ENCODE data around the gene TCOF1. TPM values are rescaled to one million over a fixed set of nuclear protein-coding genes. Genes with fewer than 3 reads are reported as not detected.
"Not testable (repeated sequence)": the region's sequence is repeated elsewhere in the genome, so short reads cannot be mapped to it uniquely, and the experiment has no call there.

TCOF1 gene
- total RNA-seq, 1 donor from 2014 or later = 21.0 TPM

- intact Hi-C loops (cut with micrococcal nuclease) = no loop called here
- ATAC-seq (peak; percentile 81), DNase-seq (no peak)
These were observed 53.2 kb downstream of the TCOF1 start for GRCh38 chr5:150410524-150411244.

DNA sequence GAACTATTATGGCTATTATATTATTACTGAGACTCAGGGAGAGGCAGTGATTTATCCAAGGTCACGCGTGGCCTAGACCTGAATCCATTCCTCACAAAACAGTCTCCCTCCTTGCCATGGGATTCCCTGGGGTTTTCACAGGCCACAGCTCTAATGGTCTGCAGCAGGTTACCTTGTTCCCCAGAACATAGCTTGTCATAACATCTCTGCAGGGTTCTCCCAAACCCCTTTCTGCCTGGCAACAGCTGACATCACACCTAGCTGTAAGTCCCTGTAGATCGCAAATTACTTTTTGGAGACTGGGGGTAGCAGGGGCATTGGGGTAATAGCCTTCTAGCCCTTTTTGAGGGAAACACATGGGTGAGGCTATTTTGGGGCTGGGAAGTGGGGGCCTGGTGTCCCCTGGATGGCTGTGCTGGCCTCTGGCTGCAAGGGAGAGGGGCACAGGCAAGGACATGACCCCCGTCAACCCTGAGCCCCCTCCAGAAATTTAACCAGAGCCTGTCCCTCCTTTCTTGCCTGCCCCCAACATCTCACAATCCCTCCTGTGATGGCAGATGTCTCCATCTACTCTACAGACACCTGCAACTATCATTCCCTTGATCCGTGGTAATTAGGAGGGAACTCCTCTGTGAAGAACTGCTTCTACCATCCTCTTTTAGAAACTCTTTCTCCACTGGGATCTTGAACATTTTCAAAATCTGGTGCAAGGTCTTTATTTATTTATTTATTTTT lies 53.9 kb downstream of the TCOF1 start:
- peak; percentile 19 for ATAC-seq
- DNase-seq = peak; percentile 61

DNA sequence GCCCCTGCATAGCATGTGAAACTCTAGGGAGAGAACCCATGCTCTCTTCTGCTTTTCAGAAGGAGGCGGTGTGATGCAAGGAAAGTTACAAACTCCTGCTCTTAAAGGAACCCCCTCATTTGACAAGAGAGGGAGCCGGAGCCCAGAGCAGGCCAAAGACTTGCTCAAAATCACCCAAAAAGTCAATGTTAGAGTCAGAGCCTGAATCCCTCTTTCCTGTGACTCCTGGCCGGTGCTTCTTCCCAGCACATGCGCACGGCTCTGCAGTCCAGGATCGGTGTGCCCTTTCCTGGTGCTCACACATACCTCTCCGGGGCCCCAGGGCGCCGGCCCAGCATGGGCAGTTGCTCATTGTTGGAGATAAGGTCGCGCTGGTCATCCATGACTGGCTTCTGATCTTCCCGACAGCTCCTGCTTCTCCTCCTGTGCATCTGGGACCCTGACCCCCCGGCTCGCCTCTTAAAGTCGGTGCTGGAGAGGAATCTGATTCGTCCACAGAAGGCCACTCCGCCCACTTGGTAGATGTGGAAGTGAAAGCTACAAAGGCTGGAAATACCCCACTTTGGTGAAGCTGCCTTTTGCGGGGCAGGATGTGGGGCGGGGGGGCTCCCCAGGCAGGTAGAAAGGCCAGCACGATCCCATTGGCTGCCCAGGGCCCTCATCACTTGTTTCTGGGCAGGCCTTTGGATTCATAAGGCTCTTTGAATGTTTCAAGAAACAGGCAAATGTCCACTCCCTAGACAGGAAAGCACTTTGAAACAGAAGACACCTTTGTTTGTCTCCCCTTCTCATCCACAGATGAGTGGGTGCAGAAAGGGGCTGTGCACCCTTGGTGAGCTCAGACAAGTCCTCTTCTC lies 55.0 kb downstream of the TCOF1 start, which contains the start of gene CD74:
CD74 (minus strand) TSS at position 592 of the 857 bp plus-strand sequence; CDS start at position 431, 161 bp downstream.
- intact Hi-C loops (cut with micrococcal nuclease) = no loop called here
- peak; percentile 69 for ATAC-seq
- DNase-seq = peak; percentile 85

More for the DNA sequence above, 53.9 kb downstream of the TCOF1 start:
- intact Hi-C loops (cut with micrococcal nuclease) = no loop called here

GRCh38 chr5:150413176-150413901 lies 55.8 kb downstream of the TCOF1 start:
- intact Hi-C loops (cut with micrococcal nuclease) = no loop called here
- ATAC-seq (no peak), DNase-seq (peak; percentile 10)

DNA sequence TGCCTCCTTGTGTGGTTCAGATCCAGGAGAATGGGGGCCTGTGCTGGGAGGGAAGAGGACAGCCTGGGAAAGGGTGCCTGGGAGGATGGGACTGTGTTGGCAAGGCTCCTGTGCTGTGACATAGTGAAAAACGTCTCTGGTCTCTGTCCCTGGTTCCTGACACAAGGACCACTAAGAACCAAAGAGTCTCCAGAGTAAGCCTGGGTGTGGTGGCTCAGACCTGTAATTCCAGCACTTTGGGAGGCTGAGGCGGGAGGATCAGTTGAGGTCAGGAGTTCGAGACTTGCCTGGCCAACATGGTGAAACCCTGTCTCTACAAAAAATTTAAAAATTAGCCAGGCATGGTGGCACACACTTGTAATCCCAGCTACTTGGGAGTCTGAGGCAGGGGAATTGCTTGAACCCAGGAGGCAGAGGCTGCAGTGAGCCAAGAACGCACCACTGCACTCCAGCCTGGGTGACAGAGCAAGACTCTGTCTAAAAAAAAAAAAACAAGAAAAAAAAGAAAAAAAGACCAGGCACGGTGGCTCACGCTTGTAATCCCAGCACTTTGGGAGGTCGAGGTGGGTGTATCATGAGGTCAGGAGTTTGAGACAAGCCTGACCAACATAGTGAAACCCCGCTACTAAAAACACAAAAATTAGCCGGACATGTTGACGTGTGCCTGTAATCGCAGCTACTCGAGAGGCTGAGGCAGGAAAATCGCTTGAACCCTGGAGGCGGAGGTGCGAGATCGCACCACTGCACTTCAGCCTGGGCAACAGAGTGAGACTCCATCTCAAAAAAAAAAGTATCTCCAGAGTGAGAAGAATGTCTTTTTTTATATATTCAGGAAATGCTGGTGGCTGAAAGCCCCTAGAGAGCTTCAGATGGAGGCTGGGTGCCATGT lies 56.6 kb downstream of the TCOF1 start:
- DNase-seq = peak; percentile 17
- intact Hi-C loops (cut with micrococcal nuclease); ATAC-seq: not testable (repeated sequence)

- intact Hi-C loops (cut with micrococcal nuclease) = no loop called here
- ATAC-seq (no peak), DNase-seq (no peak)
These were observed 62.3 kb downstream of the TCOF1 start for GRCh38 chr5:150419630-150420270.

DNA sequence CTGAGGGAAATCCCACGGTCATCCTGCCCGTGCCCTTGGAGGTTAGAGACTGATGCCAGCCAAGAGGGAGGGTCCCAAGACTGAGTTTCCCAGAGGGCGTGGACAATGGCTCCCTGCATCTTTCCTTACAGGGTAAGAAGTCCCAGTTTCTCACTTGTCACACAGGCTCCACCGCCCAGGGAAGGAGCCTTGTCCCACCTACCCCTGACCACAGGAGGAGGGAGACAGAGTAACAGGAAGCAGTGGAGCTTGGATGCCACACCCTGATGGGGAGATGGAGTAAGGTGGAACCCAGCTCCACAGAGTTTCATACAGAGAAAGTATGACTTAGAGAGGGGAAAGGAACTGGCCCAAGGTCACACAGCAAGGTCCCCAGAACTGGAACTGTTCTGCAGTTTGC lies 64.6 kb downstream of the TCOF1 start:
- DNase-seq (no peak), ATAC-seq (no peak)
- intact Hi-C loops (cut with micrococcal nuclease) = no loop called here

GRCh38 chr5:150422758-150423157 lies 65.3 kb downstream of the TCOF1 start:
- ATAC-seq (no peak), DNase-seq (no peak)
- intact Hi-C loops (cut with micrococcal nuclease) = no loop called here

DNA sequence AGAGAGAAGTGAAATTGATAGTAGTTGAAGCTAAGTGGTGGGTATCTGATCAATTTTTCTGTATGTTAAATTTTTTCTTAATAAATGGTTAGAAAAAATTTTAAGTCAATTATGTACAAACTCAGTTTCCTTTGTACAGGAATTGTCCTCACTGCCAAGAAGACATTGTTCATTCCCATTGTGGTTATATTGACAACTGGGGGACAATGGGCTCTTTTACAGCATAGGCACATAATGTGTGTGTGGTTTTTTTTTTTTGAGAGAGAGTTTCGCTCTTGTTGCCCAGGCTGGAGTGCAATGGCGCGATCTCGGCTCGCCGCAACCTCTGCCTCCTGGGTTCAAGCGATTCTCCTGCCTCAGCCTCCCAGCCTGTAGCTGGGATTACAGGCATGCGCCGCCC lies 68.7 kb downstream of the TCOF1 start:
- ATAC-seq; DNase-seq; intact Hi-C loops (cut with micrococcal nuclease): not testable (repeated sequence)

DNA sequence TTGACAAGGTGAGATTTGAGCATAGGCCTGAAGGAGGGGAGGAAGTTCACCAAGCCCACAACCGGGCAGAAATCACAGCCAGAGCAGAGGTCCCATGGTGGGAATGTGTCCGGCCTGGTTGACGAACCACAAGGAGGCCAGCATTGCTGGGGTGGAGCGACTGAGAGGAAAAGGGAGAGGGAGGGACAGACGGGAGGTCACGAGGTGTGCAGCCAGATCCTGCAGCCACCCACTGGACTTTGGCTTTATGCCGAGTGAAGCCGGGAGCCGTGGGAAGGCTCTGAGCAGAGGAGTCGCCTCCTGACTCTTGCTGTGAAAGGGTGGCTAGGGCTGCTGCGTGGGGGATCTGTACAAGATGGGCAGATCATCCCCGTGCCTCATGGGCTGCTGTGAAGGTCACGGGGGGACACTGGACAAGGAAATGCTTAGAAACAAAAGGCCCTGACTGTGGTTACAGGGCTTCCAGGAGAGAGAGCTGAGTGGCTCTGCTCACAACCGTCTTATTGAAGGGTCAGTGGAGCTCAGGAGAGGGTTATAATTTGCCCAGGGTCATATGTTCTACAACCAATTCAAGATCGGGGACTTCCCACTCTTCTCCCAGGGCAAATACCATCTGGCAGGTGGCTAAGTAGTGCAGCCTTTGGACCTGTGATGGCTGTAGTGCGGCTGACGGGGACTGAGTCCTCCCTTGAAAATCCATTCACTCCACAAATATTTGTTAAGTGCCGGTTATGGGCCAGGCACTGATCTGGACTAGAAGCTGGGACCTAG lies 70.8 kb downstream of the TCOF1 start:
- ATAC-seq = peak; percentile 87
- intact Hi-C loops (cut with micrococcal nuclease) = no loop called here
- DNase-seq = peak; percentile 74

DNA sequence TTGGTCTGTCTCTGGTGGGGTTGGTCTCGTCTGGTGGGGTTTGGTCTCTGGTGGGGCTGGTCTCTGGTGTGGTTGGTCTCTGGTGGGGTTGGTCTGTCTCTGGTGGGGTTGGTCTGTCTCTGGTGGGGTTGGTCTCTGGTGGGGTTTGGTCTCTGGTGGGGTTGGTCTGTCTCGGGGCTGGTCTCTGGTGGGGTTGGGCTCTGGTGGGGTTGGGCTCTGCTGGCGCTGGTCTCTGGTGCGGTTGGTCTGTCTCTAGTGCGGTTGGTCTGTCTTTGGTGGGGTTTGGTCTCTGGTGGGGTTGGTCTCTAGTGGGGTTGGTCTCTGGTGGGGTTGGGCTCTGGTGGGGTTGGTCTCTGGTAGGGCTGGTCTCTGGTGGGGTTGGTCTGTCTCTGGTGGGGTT lies 71.5 kb downstream of the TCOF1 start:
- DNase-seq = no peak
- intact Hi-C loops (cut with micrococcal nuclease) = no loop called here
- ATAC-seq = no peak

GRCh38 chr5:150429410-150429873 lies 71.9 kb downstream of the TCOF1 start:
- no peak for ATAC-seq

GRCh38 chr5:150431048-150431447 lies 73.6 kb downstream of the TCOF1 start:
- intact Hi-C loops (cut with micrococcal nuclease) = no loop called here
- ATAC-seq = no peak
- no peak for DNase-seq

More at GRCh38 chr5:150429410-150429873, 71.9 kb downstream of the TCOF1 start:
- no peak for DNase-seq
- intact Hi-C loops (cut with micrococcal nuclease) = no loop called here

GRCh38 chr5:150431574-150431973 lies 74.1 kb downstream of the TCOF1 start:
- DNase-seq (no peak), ATAC-seq (no peak)
- intact Hi-C loops (cut with micrococcal nuclease) = no loop called here

- DNase-seq (no peak), ATAC-seq (no peak)
- intact Hi-C loops (cut with micrococcal nuclease) = no loop called here
These were observed 77.0 kb downstream of the TCOF1 start for GRCh38 chr5:150434464-150434863.

DNA sequence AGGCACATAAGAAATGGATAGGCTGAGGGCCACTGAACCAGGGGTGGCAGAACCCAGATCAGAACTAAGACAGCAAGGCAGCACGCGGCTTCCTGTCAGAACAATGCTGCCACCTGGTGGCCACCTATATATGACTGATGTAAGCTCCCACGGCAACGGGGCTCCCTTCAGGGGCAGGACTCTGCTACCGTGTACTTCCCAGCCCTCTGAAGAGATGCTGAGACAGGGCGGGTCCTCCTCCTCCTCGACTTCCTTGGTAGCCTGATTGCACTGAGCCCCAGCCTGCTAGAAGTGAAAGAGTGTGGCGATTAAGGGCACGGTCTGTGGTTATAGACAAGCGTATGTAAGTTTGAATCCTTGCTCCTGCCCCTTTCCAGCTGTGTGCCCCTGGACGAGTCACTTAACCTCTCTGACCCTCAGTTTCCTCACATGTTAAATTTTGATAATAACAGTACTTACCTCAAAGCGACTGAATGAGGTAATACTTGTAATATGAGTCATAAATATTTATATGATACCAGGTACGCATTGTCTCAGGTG lies 78.7 kb downstream of the TCOF1 start:
- peak; percentile 89 for ATAC-seq
- intact Hi-C loops (cut with micrococcal nuclease) = no loop called here
- DNase-seq = peak; percentile 89
